Activated CD8-positive, alpha-beta memory T cell treated with anti-CD3 and anti-CD28 coated beads for 48 hours (primary cell): ENCODE results near the gene PRR16.
"Not testable (repeated sequence)": the region's sequence is repeated elsewhere in the genome, so short reads cannot be mapped to it uniquely, and the experiment has no call there.

Source experiments
- DNase-seq, 3 experiments: peaks; one replicate each; pipeline ENCODE4 v3.0.0-alpha.2; 2020; ENCODE audit warnings: low read depth in 2 of 3, low spot score in 2 of 3

PRR16 gene

GRCh38 chr5:120463991-120464626, at the start of gene PRR16:
Gene PRR16 (plus strand): TSS chr5:120464300.
- DNase-seq, result no peak

GRCh38 chr5:120415985-120416384, 48.1 kb upstream of the PRR16 start:
- DNase-seq, result no peak

DNA sequence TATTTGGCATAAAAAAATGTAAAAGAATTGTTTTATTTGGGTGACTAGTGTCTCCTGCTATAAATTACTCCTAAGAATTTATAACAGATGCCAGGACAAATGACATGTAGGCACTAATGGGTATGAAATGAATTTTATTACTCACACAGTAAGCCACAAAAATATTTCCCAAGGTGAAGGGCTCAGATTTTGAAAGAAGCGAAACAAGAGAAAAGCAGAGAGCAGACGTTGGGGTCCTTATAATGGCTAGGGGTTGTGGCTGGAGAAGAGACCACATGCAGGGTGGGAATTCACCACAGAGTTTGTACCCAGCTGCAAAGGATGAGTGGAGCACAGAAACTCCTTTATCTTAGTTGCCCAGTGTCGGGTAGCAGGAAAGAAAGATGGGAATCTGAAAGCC, 45.0 kb upstream of the PRR16 start:
- no peak for DNase-seq

DNA sequence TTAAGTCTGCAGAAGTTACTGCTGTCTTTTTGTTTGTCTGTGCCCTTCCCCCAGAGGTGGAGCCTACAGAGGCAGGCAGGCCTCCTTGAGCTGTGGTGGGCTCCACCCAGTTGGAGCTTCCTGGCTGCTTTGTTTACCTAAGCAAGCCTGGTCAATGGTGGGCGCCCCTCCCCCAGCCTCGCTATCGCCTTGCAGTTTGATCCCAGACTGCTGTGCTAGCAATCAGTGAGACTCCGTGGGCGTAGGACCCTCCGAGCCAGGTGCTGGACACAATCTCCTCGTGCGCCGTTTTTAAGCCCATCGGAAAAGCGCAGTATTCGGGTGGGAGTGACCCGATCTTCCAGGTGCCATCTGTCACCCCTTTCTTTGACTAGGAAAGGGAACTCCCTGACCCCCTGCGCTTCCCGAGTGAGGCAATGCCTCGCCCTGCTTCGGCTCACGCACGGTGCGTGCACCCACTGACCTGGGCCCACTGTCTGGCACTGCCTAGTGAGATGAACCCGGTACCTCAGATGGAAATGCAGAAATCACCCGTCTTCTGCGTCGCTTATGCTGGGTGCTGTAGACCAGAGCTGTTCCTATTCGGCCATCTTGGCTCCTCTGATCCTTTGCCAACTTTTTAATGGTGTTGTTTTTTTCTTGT, 37.3 kb upstream of the PRR16 start:
- not testable (repeated sequence) for DNase-seq

DNA sequence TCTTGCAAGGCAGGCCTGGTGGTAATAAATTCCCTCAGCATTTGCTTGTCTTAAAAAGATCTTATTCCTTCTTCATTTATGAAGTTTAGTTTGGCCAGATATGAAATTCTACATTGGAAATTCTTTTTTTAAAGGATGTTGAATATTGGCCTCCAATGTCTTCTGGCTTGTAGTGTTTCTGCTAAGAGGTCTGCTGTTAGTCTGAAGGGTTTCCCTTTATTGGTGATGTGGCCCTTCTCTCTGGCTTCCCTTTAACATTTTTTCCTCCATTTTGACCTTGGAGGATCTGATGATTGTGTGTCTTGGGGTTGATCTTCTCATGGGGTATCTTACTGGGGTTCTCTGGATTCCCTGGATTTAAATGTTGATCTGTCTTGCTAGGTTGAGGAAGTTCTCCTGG, 33.5 kb upstream of the PRR16 start:
- no peak for DNase-seq

- DNase-seq, result no peak
Observed at GRCh38 chr5:120432861-120433260, 31.2 kb upstream of the PRR16 start.

GRCh38 chr5:120435129-120435528, 29.0 kb upstream of the PRR16 start:
- DNase-seq, result no peak

GRCh38 chr5:120436996-120437395, 27.1 kb upstream of the PRR16 start:
- DNase-seq, result no peak

GRCh38 chr5:120442694-120443093, 21.4 kb upstream of the PRR16 start:
- no peak for DNase-seq

- no peak for DNase-seq
Observed at GRCh38 chr5:120443607-120444006, 20.5 kb upstream of the PRR16 start.

GRCh38 chr5:120446068-120446492, 18.0 kb upstream of the PRR16 start:
- no peak for DNase-seq

- DNase-seq, result no peak
Observed at GRCh38 chr5:120446901-120447300, 17.2 kb upstream of the PRR16 start.

- DNase-seq, result no peak
Observed at GRCh38 chr5:120447706-120448239, 16.3 kb upstream of the PRR16 start.

DNA sequence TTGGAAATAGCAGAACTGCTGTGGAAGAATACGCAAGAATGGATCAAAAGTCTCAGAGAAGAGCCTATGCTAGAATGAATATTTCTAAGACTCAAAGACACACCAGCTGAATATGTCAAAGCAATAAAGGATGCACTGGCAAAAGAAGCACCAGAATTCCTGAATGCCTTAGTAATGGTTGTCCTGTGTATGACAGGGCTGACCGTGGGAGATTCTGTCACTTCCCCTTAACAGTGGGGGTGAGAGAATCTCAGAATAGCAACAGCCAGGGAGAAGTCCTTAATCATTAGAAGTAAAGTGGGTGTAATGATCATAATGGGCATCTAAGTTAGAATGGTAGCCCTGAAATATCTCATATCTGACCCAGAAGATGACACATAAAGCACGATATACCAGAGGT, 14.6 kb upstream of the PRR16 start:
- DNase-seq, result no peak

DNA sequence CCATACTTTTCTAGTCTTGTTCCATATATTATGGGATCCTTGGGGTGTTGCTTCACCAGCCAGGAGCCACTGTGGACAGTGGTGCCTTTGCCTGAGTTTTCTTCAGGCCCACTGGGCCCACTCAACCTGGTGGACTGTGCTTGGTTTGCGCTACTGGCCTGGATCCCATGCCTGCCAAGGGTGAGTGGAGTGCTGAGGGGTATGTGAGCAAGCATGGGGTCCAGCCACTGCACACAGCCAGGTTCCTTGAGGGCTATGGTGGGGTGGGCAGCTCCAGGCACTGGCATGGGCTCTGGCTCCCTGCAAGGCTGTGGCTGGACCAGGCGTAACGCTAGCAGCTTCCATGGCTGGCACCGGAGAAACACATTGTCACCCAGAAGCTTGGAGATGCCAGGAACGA, 13.2 kb upstream of the PRR16 start:
- DNase-seq, result no peak

DNA sequence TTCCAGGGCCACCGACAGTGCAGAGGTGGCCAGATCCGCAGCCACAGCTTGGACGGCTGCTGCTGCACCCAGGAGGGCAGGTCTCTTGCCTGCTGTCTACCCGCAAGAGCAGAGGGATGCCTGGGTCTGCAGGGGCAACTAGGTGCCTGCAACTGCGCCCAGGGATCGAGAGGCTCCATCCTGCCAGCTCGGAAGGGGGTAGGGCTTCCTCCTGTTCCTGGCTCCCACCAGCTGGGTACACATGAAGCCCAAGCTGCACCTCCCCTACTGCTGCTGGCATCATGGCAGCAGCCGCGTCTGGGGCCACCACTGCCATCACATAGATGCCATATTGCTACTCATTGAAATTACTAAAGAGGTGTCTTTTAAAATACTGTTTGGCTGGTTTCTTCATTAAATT, 12.7 kb upstream of the PRR16 start:
- DNase-seq, result no peak

DNA sequence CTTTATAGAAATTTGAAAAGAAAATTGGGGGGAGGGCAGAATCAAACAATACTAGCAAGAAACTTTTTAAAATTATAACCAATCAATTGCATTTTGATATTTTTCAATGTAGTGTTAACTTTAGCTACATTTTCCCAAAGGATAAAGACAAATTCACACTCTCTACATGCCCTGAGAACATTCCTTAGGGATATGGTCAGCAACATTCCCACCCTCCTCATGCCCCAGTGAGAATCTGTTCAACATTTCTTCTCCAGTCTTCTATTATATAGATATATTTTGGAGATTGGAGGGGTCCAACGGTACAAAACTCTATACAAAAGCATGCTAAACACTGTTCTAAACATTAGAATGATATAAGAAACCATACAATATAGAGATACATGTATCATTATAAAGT, 11.6 kb upstream of the PRR16 start:
- DNase-seq, result no peak

DNA sequence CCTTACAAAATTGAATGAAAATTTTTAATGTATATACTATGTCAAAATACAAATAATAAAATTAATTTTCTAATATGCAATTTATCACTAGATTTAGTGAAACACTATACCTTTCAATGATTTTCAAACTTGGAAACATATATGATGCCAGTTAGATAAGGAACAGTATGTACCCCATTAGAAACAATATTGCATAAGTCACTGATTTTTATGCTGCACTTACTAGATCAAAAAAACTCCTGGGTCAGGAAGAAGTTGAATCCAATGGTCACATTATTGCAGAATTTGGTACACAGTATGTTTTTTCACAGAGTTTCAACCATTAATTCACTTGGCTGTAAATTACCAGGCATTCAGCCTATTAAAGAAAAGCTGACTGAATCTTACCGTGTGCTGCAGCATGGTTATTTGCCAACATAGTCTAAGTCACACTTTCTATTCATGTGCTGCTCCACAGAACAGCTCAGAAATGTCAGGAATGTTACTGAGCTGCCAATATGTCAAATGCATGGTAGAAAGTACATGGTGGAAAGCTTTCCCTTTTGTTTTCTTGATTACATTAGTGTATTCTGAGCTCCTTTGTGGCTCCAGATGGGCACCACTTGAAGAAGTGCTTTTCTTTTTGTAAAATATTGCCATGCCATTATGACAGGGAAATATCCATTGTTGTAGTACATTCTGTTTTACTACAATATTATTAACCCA, 9.9 kb upstream of the PRR16 start:
- no peak for DNase-seq

DNA sequence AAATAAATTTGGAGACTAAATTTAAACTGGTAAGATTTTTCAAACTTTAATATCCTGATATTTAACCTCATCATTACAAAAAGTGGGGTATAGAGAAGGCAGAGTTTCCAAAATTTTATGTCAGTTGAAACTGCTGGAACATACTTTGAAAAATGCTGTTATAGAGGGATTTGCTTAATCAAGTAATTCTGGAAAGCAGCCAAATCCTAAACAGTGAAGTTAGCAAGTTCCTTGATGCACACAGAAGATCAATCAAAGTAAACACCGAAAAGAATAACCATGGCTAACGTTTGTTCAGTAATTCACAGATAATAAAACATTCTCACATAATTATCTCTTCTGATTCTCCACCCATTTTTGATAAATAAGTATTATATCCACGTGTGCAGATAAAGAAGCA, 8.1 kb upstream of the PRR16 start:
- no peak for DNase-seq

DNA sequence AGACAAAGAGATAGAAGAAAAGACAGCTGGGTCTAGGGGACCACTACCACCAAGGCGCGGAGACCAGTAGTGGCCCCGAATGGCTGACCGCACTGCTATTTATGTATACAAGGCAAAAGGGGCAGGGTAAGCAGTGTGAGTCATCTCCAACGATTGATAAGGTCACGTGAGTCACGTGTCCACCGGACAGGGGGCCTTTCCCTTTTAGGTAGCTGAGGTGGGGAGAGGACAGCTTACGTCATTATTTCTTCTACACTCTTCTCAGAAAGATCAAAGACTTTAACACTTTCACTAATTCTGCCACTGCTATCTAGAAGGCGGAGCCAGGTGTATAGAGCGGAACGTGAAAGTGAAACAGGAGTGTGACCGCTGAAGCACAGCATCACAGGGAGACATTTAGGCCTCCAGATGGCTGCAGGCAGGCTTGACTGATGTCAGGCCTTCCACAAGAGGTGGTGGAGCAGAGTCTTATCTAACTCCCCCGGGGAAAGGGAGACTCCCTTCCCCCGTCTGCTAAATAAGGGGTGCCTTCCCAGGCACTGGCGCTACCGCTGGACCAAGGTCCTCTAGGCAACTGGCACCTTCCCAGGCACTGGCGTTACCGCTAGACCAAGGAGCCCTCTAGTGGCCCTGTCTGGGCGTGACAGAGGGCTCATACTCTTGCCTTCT, 6.1 kb upstream of the PRR16 start:
- peak in 2 of 3 experiments; percentile 8 to 9 for DNase-seq

DNA sequence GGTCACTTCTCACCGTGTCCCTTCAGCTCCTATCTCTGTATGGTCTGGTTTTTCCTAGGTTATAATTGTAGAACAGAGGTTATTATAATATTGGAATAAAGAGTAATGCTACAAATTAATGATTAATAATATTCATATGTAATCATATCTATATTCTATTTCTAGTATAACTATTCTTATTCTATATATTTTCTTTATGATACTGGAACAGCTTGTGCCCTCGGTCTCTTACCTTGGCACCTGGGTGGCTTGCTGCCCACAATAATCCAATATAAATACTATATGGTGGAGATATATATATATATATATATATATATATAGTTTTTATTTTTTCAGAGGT, 5.6 kb upstream of the PRR16 start:
- DNase-seq, result not testable (repeated sequence)

GRCh38 chr5:120461251-120461650, 2.8 kb upstream of the PRR16 start:
- DNase-seq, result no peak
